SH-SY5Y (cell line): ENCODE measurements around the gene TACR2.

Source experiments
- GATA2 ChIP-seq: IDR thresholded peaks from 2 replicates; pipeline ENCODE4 v1.6.1; 2011; ENCODE audit warnings: mild to moderate bottlenecking, low read depth, low read length
- GATA3 ChIP-seq: IDR thresholded peaks from 2 replicates; pipeline ENCODE4 v1.6.1; 2011; ENCODE audit warnings: low read depth, mild to moderate bottlenecking, low read length, moderate library complexity

The TACR2 gene

DNA sequence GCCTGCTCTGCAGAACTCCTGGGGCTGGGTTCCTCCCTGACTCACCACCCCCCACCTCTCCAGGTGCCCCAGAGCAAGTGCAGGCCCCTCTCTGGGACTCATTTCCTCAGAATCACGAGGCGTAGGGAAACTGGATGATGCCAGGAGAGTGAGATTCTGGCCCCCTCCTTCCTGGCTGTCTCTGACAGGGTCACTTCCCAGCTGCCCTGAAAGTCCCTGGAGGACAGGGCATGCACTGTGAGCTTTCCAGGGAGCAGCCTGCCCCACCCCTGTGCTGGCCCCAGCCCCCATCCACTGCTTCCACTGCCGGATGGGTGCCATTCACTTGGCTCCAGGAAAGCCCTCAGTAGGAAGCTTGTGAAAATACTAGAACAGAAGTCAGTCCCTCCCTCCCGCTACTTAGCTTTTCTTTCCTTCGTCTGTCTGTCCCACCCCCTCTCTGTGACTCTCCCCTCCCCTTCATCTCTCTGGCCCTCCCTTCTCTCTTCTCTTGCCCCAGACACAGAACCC lies 10.4 kb downstream of the TACR2 start:
- no peak for TF ChIP-seq GATA2
- no peak for TF ChIP-seq GATA3

- TF ChIP-seq GATA2 (no peak), GATA3 (no peak)
Measured at GRCh38 chr10:69405221-69405620, 11.5 kb downstream of the TACR2 start.

GRCh38 chr10:69404786-69405185 lies 11.9 kb downstream of the TACR2 start:
- TF ChIP-seq GATA3 (no peak), GATA2 (no peak)

- TF ChIP-seq GATA2, result no peak
- no peak for TF ChIP-seq GATA3
Measured at GRCh38 chr10:69403519-69403918, 13.2 kb downstream of the TACR2 start.

DNA sequence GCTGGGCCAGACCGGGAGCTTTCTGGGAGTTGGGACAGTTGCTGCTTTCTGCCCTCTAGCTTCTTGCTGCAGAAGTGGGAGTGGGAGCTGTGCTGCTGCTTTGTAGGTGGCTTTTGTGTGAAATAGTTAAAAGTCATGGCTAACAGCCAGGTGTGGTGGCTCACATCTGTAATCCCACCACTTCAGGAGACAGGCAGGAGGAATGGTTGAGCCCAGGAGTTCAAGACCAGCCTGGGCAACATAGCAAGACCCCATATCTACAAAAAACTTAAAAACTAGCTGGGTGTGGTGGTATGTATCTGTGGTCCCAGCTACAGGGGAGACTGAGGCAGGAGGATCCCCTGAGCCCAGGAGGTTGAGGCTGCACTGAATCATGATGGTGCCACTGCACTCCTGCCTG lies 13.7 kb downstream of the TACR2 start:
- TF ChIP-seq GATA2 (no peak), GATA3 (no peak)

DNA sequence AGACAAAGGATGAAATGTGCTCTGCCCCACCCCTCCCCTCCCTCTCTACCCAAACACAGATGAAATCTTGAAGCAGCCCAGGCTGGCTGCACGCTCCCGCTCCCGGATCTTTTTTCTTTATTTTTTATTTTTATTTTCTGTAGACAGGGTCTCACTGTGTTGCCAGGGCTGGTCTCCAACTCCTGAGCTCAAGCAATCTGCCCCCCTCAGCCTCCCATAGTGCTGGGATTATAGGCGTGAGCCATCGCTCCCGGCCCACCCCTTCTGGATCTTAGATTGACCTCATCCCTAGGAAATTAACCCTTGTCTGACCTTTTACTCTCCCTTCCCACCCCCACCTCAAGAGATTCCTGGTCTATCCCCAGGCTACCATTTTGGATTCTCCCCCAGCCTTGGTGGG lies 14.3 kb downstream of the TACR2 start:
- TF ChIP-seq GATA3, result no peak
- TF ChIP-seq GATA2, result no peak

DNA sequence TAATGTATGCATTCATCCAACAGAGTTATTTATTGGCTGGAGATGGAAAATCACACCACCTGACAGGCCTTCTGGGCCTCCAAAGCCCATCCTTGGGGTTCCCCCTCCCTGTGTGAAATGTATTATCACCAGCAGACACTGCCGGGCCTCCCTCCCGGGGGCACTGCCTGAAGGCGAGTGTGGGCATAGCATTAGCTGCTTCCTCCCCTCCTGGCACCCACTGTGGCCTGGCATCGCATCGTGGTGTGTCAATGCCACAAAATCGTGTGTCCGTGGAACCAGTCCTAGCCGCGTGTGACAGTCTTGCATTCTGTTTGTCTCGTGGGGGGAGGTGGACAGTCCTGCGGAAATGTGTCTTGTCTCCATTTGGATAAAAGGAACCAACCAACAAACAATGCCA lies 15.3 kb downstream of the TACR2 start:
- TF ChIP-seq GATA3, result no peak
- TF ChIP-seq GATA2, result no peak

- no peak for TF ChIP-seq GATA2
Measured at GRCh38 chr10:69400936-69401335, 15.8 kb downstream of the TACR2 start.

DNA sequence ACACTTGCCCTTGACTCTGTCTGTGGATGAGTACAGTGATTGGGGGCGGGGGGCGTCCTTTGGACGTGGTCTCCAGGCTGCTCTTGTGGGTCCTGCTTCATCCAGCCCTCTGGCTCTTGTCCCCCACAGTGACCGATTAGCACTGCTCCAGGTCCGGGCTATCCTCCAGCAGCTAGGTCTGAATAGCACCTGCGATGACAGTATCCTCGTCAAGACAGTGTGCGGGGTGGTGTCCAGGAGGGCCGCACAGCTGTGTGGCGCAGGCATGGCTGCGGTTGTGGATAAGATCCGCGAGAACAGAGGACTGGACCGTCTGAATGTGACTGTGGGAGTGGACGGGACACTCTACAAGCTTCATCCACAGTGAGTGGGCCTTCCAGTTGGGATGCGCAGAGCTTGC lies 18.3 kb downstream of the TACR2 start:
- no peak for TF ChIP-seq GATA3
- no peak; the same call in 1 of the 2 replicates for TF ChIP-seq GATA2

- TF ChIP-seq GATA2 (peak; percentile 73; the same call in 1 of the 2 replicates), GATA3 (no peak; the same call in 1 of the 2 replicates)
Measured at GRCh38 chr10:69397972-69398371, 18.7 kb downstream of the TACR2 start.

- no peak for TF ChIP-seq GATA2
Measured at GRCh38 chr10:69394020-69394419, 22.7 kb downstream of the TACR2 start.

- no peak for TF ChIP-seq GATA3
- no peak for TF ChIP-seq GATA2
Measured at GRCh38 chr10:69392481-69393000, 24.2 kb downstream of the TACR2 start.

DNA sequence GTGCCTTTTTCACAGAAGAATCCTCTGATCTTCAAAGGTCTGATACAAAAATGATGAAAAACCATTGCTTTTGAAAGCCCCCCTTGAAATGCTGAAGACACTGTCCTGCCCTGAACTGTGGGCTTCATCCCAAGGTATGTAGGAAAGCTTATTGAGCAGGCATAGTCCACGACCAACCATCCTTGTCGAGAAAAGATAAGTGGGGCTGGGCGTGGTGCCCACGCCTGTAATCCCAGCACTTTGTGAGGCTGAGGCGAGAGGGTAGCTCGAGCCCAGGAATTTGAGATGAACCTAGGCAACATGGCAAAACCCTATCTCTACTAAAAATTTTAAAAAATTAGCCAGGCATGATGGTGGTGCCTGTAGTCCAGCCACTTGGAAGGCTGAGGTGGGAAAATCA lies 25.6 kb downstream of the TACR2 start:
- no peak for TF ChIP-seq GATA3
- no peak for TF ChIP-seq GATA2

- no peak for TF ChIP-seq GATA2
- TF ChIP-seq GATA3, result no peak
Measured at GRCh38 chr10:69389827-69390490, 26.8 kb downstream of the TACR2 start.

DNA sequence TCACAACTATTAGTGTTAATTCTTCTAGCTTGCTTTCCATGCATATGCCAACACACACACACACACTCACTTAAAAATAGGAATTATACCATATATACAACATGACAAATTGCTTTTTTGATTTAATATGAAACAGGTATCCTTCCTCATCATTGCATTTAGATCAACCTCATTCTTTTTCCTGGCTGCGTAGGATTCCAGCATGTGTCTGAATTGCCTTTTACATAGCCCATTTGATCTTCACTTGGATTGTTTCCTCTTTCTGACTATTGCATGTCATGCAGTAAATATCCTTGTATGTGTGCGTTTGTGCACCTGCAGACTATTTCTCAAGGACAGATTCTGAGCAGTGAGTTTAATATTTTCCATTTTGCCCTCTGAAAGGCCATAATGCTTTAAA lies 28.2 kb downstream of the TACR2 start:
- no peak for TF ChIP-seq GATA2
- TF ChIP-seq GATA3, result no peak
